H9 (cell line): Measurements from ENCODE around the gene CLCNKB. TPM values are rescaled to one million over a fixed set of nuclear protein-coding genes. Genes with fewer than 3 reads are reported as not detected.

Source experiments
- DNase-seq: peaks from one replicate; pipeline ENCODE4 v3.0.0-alpha.2; 2017
- H2AFZ ChIP-seq: one replicate; pipeline ENCODE4 v1.6.1; 2013; ENCODE audit warnings: mild to moderate bottlenecking, low read length, control low read depth, moderate library complexity
- H2AK5ac ChIP-seq: 2 replicates; pipeline ENCODE4 v1.6.1; 2013; ENCODE audit warnings: low read length, control low read depth, mixed read lengths; ENCODE audit not compliant: insufficient read length
- H2BK120ac ChIP-seq: one replicate; pipeline ENCODE4 v1.6.1; 2013; ENCODE audit warnings: low read depth, mild to moderate bottlenecking, low read length, control low read depth, inconsistent platforms; ENCODE audit not compliant: poor library complexity, severe bottlenecking
- H2BK12ac ChIP-seq: 2 replicates; pipeline ENCODE4 v1.6.1; 2013; ENCODE audit warnings: low read length, control low read depth, mixed read lengths, low read depth; ENCODE audit not compliant: insufficient read length
- H2BK15ac ChIP-seq: 2 replicates; pipeline ENCODE4 v1.6.1; 2013; ENCODE audit warnings: low read depth, low read length, control low read depth
- H2BK20ac ChIP-seq: one replicate; pipeline ENCODE4 v1.6.1; 2013; ENCODE audit warnings: low read depth, mild to moderate bottlenecking, low read length, control low read depth, inconsistent platforms; ENCODE audit not compliant: poor library complexity, severe bottlenecking
- H2BK5ac ChIP-seq: 2 replicates; pipeline ENCODE4 v1.6.1; 2013; ENCODE audit warnings: low read length, control low read depth, mixed read lengths; ENCODE audit not compliant: insufficient read length
- H3K14ac ChIP-seq: 2 replicates; pipeline ENCODE4 v1.6.1; 2013; ENCODE audit warnings: low read length, control low read depth; ENCODE audit not compliant: insufficient read depth
- H3K18ac ChIP-seq: 2 replicates; pipeline ENCODE4 v1.6.1; 2013; ENCODE audit warnings: low read depth, mild to moderate bottlenecking, mixed read lengths, low read length, control low read depth; ENCODE audit not compliant: insufficient read length
- H3K23ac ChIP-seq: 2 replicates; pipeline ENCODE4 v1.6.1; 2013; ENCODE audit warnings: low read length, control low read depth, mixed read lengths, low read depth; ENCODE audit not compliant: insufficient read length
- H3K23me2 ChIP-seq: 2 replicates; pipeline ENCODE4 v1.6.1; 2013; ENCODE audit warnings: low read depth, mild to moderate bottlenecking, mixed read lengths, low read length, control low read depth; ENCODE audit not compliant: insufficient read length, poor library complexity, severe bottlenecking
- H3K27ac ChIP-seq: 2 replicates; pipeline ENCODE4 v1.5.1; 2013; ENCODE audit warnings: low read length, control low read depth, mixed read lengths, low read depth; ENCODE audit not compliant: insufficient read length
- H3K27me3 ChIP-seq: 2 replicates; pipeline ENCODE4 v1.6.1; 2013; ENCODE audit warnings: low read length, control low read depth, inconsistent platforms; ENCODE audit not compliant: insufficient read depth
- H3K4ac ChIP-seq: 2 replicates; pipeline ENCODE4 v1.6.1; 2013; ENCODE audit warnings: low read depth, mild to moderate bottlenecking, control low read depth, inconsistent platforms, low read length, moderate library complexity
- H3K4me1 ChIP-seq: 2 replicates; pipeline ENCODE4 v1.6.1; 2013; ENCODE audit warnings: low read length, control low read depth, inconsistent platforms; ENCODE audit not compliant: insufficient read depth
- H3K4me2 ChIP-seq: 2 replicates; pipeline ENCODE4 v1.6.1; 2013; ENCODE audit warnings: low read length, control low read depth, mixed read lengths; ENCODE audit not compliant: insufficient read length, insufficient read depth
- H3K56ac ChIP-seq: 2 replicates; pipeline ENCODE4 v1.6.1; 2013; ENCODE audit warnings: low read depth, mild to moderate bottlenecking, mixed read lengths, low read length, control low read depth; ENCODE audit not compliant: insufficient read length
- H3K79me1 ChIP-seq: 2 replicates; pipeline ENCODE4 v1.6.1; 2013; ENCODE audit warnings: low read depth, mild to moderate bottlenecking, moderate library complexity, low read length, control low read depth, inconsistent platforms; ENCODE audit not compliant: insufficient read depth, poor library complexity, severe bottlenecking
- H3K79me2 ChIP-seq: 2 replicates; pipeline ENCODE4 v1.6.1; 2013; ENCODE audit warnings: low read length, control low read depth, inconsistent platforms; ENCODE audit not compliant: insufficient read depth
- H3K9ac ChIP-seq: 2 replicates; pipeline ENCODE4 v1.6.1; 2013; ENCODE audit warnings: low read length, control low read depth, mixed read lengths; ENCODE audit not compliant: insufficient read length; ENCODE audit errors: extremely low read depth
- H3K9me3 ChIP-seq: one replicate; pipeline ENCODE4 v1.6.1; 2013; ENCODE audit warnings: low read depth, low read length, inconsistent platforms; ENCODE audit not compliant: control insufficient read depth
- H3T11ph ChIP-seq: one replicate; pipeline ENCODE4 v1.6.1; 2013; ENCODE audit warnings: mild to moderate bottlenecking, low read length, control low read depth, inconsistent platforms
- H4K20me1 ChIP-seq: one replicate; pipeline ENCODE4 v1.6.1; 2013; ENCODE audit not compliant: control insufficient read depth, insufficient read length, insufficient read depth
- H4K5ac ChIP-seq: 2 replicates; pipeline ENCODE4 v1.6.1; 2013; ENCODE audit warnings: low read depth, mild to moderate bottlenecking, mixed read lengths, low read length, control low read depth; ENCODE audit not compliant: insufficient read length
- H4K8ac ChIP-seq: replicated peaks from 2 replicates; pipeline ENCODE4 v1.6.1; 2013; ENCODE audit warnings: low read length, control low read depth, mixed read lengths, low read depth; ENCODE audit not compliant: insufficient read length
- H4K91ac ChIP-seq: 2 replicates; pipeline ENCODE4 v1.6.1; 2013; ENCODE audit warnings: low read depth, mild to moderate bottlenecking, moderate library complexity, mixed read lengths, low read length, control low read depth; ENCODE audit not compliant: insufficient read length
- H3K27ac Mint-ChIP-seq, 3 experiments: 2 replicates in 2 of 3; 3 replicates in 1 of 3; pipeline ENCODE4 v1.8.0; 2020 to 2021; ENCODE audit warnings: mixed read lengths in 3 of 3, mild to moderate bottlenecking in 1 of 3, moderate library complexity in 1 of 3
- H3K27me3 Mint-ChIP-seq: 2 replicates; pipeline ENCODE4 v1.8.0; 2021; ENCODE audit warnings: low read depth, mild to moderate bottlenecking, moderate library complexity, mixed read lengths
- H3K36me3 Mint-ChIP-seq, 3 experiments: 2 replicates in 2 of 3; 3 replicates in 1 of 3; pipeline ENCODE4 v1.8.0; 2020 to 2021; ENCODE audit warnings: low read depth in 3 of 3, mixed read lengths in 3 of 3; ENCODE audit not compliant: insufficient read depth in 1 of 3
- H3K4me1 Mint-ChIP-seq, 2 experiments: 2 replicates each; pipeline ENCODE4 v1.8.0; 2020; ENCODE audit warnings: mixed read lengths in 2 of 2
- H3K4me3 Mint-ChIP-seq, 2 experiments: 2 replicates in 1 of 2; 3 replicates in 1 of 2; pipeline ENCODE4 v1.8.0; 2020 to 2021; ENCODE audit warnings: mild to moderate bottlenecking in 2 of 2, mixed read lengths in 2 of 2, moderate library complexity in 1 of 2
- H3K9me3 Mint-ChIP-seq, 2 experiments: 2 replicates in 1 of 2; 3 replicates in 1 of 2; pipeline ENCODE4 v1.8.0; 2020; ENCODE audit warnings: mild to moderate bottlenecking in 2 of 2, mixed read lengths in 2 of 2, moderate library complexity in 1 of 2
- CTCF ChIP-seq: fragments of 200-600 bp; sonication (generic); conservative IDR thresholded peaks from 3 replicates; pipeline ENCODE4 v1.8.0; 2021; ENCODE audit warnings: antibody characterized with exemption, mild to moderate bottlenecking
- WGBS: extraction: QIAGEN DNeasy Blood & Tissue Kit; methylation state at CpG from one replicate; pipeline ENCODE4 v1.1.7; 2013; ENCODE audit warnings: missing lambda C conversion rate, low lambda C conversion rate, mixed read lengths; ENCODE audit not compliant: insufficient read length; ENCODE audit errors: extremely low coverage; 5-methylcytosine and 5-hydroxymethylcytosine counted together
- total RNA-seq: library from RNA; stranded (reverse); gene quantifications from 2 replicates; pipeline ENCODE4 v1.2.1, GENCODE V29; 2021

The CLCNKB gene
- total RNA-seq, 1 experiment from 2014 or later, result 1.7 TPM

- H2AFZ ChIP-seq, result no peak overlapping the region
- H3K56ac ChIP-seq, result no peak overlapping the region
- H3K23ac ChIP-seq, result no peak overlapping the region
- H2BK15ac ChIP-seq, result no peak overlapping the region
- no peak overlapping the region for H3K4me2 ChIP-seq
- no peak overlapping the region for H4K91ac ChIP-seq
- no peaks in the 10 kb centered on the region for H3K23me2 ChIP-seq
- Mint-ChIP-seq H3K36me3 (peaks cover 3 to 8% (median 5%) of the 10 kb centered on the region in 3 experiments; a peak in 5 of 7 replicates), H3K4me1 (peaks cover 0 to 18% of the 10 kb centered on the region in 2 experiments; a peak in 2 of 4 replicates), H3K9me3 (peaks cover 17 to 19% of the 10 kb centered on the region in 2 experiments), H3K4me3 (no peak overlapping the region), H3K27ac (no peak overlapping the region), H3K27me3 (peaks cover 27% of the 10 kb centered on the region)
- no peaks in the 10 kb centered on the region for H3K4me1 ChIP-seq
- no peak overlapping the region for H3T11ph ChIP-seq
- no peaks in the 10 kb centered on the region for H3K27me3 ChIP-seq
- no peak overlapping the region for H3K9ac ChIP-seq
- H2BK5ac ChIP-seq, result no peak overlapping the region
- no peaks in the 10 kb centered on the region for H3K79me2 ChIP-seq
- no peak overlapping the region for H3K14ac ChIP-seq
- H3K27ac ChIP-seq, result no peak overlapping the region
- no peak overlapping the region for H2BK20ac ChIP-seq
- no peak overlapping the region for H2AK5ac ChIP-seq
- H2BK120ac ChIP-seq, result no peak overlapping the region
- H3K79me1 ChIP-seq, result no peaks in the 10 kb centered on the region
- DNase-seq, result no peak
- no CpG with 5 or more reads among the region's 1 CpG for WGBS
- no peaks in the 10 kb centered on the region for H3K9me3 ChIP-seq
- no peak for TF ChIP-seq CTCF
- no peak overlapping the region for H4K5ac ChIP-seq
- H4K20me1 ChIP-seq, result no peaks in the 10 kb centered on the region
- no peak overlapping the region for H2BK12ac ChIP-seq
- H4K8ac ChIP-seq, result no peak overlapping the region
- no peak overlapping the region for H3K4ac ChIP-seq
- H3K18ac ChIP-seq, result no peak overlapping the region
Observed at GRCh38 chr1:16099412-16099811, 55.8 kb downstream of the CLCNKB start.
